Activated T-cell treated with anti-CD3 and anti-CD28 coated beads for 24 hours (primary cell): ENCODE data around the gene MPEG1.
A peak's percentile ranks its signal among the peaks of the same experiment; 100 is the strongest.

ENCODE experiments used
- DNase-seq: peaks from one replicate; pipeline ENCODE4 v3.0.0-alpha.2; 2020; ENCODE audit warnings: low read depth

MPEG1 gene

DNA sequence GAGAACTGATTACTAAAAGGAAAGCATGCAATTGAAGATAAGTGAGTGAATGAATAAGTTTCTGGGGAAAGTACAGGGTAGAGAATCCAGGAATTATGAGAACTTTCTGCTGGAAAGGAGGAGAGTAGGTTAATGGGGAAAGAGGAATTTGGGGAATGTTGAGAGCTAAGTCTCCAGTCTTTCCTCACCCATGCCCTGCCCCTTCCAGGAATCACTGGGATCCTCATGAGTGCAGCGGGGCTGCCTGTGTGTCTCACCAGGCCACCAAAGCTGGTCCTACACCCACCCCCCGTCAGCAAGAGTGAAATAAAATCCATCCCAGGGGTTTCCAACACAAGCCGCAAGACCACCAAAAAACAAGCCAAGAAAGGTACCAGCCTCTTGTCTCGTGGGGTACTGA is 23.8 kb downstream of the MPEG1 start:
- DNase-seq = no peak

DNA sequence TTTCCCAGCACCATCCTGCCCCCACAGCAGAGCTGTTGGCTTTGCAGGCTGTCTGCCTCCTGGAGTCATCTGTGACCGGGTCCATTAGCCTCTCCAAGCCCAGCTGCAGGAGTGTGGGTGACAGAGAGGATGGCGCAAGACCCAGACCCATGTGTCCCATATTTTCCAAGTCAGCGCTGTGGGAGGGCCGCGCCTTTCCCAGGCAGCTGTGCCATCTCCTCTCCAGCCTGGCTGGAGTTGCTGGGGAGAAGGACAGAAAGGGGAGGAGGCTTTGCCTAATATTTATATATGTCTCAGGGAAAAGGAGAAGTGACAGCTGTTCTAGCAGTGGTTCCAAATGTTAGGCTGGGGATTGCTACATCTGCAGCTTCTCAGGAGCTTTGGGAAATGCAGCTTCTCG is 25.1 kb downstream of the MPEG1 start:
- DNase-seq = no peak

DNA sequence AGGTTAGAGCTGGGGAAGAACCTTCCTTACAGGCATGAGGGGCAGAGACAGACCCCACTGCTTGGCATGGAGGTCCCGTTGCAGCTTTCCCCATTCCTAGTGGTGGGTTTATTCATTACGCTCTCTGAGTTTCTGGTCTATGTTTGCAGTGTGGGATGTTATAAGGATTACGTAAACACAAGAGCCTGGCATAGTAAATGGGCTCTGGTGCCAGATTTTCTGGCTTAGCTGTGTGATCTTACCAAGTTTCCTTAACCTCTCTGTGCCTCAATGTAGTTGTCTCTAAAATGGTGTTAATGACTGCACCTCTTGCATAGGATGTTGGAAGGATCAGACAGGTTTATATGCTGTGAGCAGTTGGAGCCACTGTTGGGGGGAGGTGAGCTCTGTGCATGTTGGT is 25.7 kb downstream of the MPEG1 start:
- no peak for DNase-seq

DNA sequence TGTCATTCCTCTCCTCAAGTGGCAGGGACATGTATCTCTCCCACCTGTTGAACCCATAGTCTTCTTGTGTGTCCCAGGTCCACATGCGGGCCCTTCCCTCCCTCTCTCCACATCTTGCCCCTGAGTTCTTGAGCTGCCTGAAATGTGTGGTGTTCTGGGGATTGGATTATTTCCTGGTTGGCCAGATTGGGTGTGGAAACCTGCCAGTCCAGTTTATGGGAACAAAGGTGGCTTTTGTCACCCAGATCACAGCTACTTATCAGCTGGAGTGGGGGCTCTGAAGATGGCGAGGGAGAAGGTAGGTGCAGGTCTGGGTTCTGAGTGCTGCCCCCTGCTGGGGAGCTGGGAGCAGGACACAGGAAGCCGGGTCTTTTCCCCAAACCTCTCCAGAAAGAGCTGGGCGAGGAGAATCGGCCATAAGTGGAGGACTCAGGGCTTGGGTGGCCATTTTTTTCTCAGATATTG is 26.6 kb downstream of the MPEG1 start:
- DNase-seq = peak; percentile 31

DNA sequence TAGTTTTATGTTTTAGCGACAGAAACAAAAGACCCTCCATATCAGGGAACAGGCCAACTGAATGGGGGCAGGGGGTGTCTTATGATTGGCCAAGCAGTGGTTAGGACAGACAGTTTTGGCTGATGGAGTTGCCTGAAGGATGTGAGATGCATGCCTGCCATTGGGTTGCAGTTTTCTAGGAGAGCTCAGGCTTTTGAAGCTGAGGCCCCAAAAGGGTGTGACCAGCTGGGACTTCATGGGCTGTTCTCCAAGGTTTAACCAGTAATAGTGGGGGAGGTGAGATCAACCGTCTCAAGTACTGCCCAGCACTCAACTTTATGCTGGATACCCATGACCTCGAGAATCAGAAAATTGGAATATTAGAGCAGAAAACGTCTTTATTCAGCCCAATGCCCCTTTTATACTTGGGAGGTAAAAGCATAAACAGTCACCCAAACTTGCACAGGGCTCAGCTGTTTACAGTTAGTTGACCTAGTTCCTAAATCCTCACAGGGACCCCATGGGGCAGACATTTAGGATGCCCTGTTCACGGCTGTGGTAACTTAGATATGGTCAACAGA is 27.3 kb downstream of the MPEG1 start:
- no peak for DNase-seq

DNA sequence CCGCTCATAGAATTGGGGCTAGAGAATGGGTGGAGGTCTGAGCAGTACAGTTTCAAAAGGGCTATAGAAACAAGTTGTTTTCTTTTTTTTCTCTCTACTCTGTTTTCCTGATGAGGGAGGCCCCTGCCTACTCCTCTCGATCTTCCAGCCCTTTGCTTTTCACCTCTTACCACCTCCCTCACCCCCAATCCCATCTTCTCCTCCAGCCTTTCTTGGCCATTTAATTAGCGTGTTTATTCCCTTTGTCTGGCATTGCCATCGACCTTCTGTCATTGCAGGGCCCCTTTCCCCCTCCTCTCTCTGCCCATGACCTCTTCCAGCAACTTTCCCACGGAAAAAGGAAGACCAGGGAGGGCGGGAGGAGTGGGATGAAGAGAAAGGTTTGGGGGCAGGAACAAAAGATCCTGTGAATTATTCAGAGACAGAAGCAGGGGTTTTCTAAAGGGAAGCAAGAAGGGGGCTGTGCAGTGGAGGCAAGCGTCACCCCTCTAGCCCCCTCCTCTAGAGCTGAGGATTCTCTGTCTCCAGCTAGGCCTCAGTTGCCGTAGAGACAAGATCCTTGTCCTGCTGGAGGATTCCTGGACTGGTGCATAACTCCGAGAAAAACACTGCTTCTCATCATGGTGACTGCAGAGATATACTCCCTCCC is 27.9 kb downstream of the MPEG1 start:
- no peak for DNase-seq

DNA sequence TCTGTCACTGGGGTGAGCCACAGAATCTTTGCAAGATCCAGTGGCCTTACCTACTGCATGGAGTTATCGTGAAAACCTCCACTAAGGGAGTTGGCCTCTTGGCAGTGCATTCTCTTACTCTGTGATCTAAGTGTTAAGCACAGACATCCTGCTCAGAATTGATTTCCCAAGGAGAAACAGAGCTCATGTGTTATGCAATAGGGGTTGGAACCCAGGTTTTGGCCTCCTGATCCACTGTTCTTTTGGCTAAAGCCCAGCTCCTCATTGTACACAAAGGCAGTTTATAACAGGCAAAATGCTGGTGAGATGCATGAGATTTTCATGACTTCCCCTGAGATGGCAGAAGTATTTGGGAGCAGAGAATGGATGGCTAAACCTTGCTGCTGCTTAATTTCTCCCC is 29.0 kb downstream of the MPEG1 start:
- no peak for DNase-seq

DNA sequence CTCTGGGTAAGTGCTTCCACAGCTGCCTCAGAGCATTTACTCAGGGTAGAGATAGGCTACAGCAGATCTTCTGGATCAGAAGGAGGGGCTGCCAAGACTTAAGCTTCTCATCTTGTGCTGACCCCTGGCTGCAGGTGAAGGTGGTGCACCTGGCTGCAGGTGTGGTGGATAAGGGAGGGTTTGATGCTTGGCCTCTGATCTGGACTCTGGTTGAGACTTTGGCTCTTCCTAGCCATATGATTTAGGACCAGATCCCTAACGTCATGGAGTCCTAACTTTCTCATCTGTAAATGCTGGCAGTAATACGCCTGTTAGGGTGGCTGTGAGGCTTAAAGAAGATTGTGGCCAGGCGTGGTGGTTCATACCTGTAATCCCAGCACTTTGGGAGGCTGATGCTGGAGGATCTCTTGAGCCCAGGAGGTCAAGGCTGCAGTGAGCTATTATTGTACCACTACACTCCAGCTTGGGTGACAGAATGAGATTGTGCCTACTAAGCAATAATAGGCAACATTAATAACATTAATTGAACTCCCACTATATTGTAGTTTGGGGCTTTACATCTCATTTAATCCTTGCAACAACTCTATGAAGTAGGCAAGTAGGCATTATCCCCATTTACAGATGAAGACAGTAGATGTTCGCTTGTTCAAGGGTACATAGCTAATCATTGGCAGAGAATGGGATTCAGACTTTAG is 30.1 kb downstream of the MPEG1 start:
- no peak for DNase-seq

DNA sequence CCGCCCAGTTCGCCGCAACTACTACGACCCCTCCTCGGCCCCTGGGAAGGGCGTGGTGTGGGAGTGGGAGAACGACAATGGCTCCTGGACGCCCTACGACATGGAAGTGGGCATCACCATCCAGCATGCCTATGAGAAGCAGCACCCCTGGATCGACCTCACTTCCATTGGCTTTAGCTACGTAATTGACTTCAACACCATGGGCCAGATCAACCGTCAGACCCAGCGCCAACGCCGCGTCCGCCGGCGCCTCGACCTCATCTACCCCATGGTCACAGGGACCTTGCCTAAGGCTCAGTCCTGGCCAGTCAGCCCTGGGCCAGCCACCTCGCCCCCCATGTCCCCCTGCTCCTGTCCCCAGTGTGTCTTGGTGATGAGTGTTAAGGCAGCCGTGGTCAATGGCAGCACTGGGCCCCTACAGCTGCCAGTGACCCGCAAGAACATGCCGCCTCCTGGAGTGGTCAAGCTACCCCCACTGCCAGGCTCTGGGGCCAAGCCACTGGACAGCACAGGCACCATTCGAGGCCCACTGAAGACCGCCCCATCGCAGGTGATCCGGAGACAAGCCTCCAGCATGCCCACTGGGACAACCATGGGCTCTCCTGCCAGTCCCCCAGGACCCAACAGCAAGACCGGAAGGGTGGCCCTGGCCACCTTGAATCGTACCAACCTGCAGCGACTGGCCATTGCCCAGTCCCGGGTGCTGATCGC is 30.8 kb downstream of the MPEG1 start:
- DNase-seq = no peak

DNA sequence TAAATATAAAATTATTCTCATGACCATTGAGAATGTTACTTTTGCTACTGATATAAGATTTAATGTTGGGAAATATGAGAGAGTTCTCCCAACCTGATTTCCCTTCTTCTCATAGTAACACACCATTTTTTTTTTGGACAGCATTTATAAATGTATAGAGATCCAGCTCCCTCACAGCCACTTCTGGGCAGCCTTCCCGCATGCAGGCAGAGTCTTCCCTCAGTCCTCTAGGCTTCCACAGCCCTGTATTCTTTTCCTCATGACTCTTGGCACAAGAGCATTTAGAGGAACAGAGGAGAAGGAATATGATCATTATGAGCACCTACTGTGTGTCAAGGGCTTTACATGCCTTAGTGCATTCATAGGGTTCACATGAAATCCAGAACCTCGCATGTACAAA is 31.8 kb downstream of the MPEG1 start:
- DNase-seq = no peak

DNA sequence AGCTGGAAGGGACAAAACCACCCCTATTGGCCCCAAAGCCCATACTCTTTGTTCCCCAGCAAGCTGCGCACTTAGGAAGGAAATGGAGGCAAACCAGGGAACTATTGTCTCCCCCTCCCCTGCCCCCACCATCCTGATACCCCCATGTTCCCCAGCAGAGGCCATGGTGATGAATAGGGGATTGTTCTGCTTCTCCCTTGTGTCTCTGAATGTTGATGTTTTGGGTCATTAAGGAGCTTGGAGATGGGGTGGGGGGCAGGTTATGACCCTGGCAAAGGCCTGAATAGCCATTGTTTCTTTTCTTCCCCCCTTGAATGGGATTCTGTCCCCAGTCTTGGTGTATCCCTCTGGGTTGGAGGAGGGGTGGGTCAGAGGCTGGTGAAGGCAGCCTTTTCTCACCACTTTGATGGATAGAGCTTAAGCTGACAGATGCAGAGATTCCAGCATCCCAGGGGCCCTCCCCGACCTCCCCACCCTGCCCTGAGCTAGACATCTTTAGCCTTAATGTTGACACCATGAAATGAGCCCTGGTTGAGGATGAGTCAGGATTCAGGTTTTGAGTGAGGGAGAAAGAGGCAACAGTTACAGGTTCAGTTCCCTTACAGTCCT is 32.5 kb downstream of the MPEG1 start:
- DNase-seq = no peak

DNA sequence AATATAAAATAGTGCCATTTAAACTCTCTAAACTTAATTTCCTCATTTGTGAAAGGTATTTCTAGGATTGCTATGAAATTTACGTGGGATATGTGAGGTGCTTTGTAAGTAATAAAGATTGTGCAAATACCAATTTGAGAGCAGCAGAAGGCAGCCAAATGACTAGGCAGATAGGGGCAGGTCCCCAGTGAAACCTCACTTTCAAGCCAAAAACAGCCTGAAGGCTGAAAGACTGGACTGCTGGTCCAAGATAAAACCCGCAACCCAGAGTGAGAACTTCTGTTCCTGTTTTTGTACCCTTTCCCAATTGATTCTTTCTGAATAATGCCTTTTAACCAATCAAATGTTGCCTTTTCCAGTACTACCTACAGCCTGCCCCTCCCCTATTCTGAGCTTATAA is 33.6 kb downstream of the MPEG1 start:
- DNase-seq = no peak

DNA sequence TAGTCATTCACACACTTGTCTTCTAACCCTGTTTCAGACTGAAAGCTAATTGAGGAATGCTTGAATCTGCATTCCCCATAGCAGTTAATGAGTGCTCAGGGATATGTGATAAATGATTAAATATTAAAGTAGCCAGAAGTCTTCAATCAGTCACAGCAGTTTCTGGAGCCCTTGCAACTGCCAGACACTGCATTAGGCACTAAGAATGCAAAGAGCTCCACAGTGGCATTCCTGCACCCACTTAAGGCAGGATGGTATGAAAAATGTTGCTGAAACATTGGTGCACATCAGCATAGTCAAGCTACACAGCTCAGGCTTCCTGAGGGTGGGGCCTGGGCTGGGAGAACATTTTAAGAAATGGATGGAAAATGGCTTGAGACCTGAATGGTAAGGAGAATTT is 34.3 kb downstream of the MPEG1 start:
- no peak for DNase-seq

DNA sequence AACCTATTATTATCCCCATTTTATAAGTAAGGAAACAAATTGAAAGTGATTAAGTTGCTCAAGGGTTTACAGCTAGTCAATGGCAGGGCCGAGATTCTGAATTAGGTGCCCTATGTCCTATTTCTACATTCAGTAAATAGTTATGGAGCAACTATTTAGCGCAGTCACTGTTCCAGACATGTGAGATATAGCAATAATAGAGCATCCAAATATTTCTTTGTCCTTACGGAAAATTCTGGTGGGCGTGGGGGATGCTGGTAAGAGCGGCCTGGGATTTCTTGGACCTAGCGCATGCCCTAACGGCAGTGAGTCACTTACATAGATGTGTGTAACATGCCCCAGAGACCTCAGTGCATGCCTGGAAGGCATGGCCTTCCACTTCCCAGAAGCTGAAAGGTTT is 36.4 kb downstream of the MPEG1 start:
- DNase-seq = no peak

DNA sequence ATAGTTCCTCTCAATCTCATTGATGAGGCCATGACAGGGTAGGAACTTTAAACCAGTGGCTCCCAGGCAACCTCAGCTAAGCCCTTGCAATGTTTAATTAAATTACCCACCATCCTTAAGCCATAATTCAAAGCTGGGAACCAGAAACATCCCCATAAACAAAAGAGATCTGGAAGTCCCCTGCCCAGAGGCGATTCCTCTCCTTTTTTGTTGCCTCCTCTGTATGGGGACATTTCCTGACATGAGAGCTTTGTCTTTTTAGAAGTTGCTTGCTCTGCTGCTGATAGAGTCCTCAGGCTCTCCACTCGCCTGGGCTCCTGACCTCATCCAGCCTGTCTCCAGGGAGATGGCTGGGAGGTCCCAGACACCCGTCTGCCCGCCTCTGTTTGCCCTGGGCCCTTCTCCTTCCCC is 37.6 kb downstream of the MPEG1 start:
- DNase-seq = no peak

DNA sequence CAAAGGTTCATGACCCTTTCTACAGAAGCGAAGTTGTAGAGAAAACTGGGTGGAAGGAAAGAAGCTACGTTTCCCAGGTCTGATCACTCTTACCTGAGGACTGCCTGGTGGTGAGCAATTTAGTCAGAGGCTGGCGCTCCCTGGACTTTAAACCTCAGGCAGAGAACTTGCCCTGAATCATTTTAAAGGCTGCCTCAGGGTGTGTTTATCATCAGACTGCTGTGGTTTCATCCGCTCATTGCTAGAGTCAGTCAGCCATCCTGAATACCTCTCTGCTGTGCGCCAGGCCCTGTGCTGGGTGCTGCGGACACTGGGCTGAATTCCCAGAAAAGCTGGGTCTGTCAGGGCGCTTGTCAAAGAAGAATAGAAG is 38.1 kb downstream of the MPEG1 start:
- DNase-seq = no peak

DNA sequence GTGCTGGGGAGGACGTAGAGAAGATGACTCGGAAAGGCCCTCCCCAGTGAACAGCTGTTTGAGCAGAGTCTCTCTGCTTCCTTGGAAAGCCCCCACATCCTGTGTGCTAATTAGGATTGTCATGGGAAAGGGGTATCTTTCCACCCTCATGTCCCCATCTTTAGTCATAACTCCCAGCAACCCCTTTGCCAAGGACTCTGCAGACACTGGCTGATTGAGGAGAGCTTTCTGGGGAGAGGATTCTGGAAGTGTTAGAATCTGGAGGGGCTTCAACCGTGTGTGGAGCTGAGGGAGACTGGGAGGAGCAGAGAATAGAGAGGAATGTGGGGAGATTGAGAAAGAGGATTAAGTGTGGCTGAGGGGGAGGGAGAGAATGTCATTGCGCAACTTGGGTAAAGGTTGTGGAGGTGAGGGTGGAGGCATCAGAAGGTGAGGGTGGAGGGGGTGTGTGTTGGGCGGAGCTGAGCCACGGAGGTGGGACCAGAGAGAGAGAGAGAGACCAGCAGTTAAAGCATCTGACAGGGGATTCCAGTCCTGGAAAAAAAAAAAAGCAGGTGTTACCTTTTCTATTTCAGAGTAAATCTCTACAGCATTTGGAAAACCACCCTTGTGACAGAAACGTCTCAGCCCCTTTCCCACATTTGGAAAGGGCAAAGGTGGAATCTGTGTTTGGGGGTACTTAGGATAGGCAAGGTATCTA is 38.6 kb downstream of the MPEG1 start:
- no peak for DNase-seq

DNA sequence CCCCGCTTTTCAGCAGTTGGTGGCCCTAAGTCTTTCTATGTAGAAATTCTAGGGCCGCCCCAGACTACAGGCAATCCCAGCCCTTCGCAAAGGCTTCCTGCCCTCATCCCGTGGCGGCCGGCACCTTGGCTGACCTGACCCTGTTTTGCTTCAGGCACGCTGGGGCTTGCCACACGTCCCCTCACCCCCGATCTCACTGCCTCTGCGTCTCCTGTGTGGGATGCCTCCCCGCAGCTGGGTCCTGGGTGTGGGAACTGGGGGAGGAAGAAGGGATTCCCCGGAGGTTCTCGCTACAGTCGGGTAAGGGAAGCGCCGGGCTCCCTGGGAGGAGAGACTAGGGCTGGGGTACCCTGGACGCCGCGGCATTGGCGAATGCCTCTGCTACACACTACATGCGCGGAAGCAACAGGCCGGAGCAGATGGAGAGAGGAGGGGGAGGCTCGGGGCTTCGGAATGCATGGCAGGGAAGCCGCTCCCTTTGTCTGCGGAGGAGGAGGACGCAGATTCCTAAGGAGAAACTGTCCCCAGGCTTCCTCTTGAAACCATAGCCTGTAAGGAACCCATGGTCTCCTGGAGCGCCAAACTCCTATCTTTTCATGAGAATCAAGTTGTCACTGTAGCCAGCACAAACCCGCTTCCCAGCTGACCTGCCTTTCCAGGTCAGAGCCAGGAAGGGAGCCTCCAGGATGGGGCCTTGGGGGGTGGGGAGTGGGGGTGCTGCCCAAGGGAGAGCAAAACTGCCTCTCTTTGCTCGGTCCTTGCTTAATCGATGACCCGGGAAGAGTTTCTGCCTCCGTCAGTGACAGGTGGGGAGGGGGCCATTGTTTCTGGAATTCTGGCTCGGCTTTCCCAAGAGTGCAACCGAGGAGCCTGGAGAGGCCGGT is 39.4 kb downstream of the MPEG1 start:
- DNase-seq = no peak

DNA sequence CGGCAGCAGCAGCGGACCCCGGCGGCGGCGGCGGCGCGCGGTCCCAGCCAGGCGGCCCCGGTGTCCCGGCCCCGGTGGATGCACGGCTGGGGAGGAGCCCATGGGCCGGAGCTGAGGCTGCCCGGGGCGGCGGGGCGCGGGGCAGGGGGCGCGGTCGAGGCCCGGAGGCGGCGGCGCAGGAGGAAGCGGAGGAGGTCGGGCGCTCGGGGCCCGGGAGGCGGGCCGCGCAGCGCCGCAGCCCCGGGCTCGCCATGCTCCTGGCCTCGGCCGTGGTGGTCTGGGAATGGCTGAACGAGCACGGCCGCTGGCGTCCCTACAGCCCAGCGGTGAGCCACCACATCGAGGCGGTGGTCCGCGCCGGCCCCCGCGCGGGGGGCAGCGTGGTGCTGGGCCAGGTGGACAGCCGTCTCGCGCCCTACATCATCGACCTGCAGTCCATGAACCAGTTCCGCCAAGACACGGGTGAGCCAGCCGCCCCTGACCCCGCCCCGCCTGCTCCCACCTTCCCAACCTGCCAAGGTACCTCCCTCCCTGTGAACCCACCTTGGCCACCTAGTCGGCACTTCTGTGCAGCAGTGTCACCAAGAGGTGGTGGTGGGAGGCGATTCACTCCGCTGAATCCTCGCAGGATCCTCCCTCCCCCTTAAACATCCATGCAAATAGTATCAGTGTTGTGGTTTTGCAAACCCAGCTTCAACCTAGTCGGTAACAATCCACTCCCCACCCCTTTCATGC is 40.2 kb downstream of the MPEG1 start:
- DNase-seq = no peak
